ENCODE data around the gene STK32B. TPM values are rescaled to one million over a fixed set of nuclear protein-coding genes. Genes with fewer than 3 reads are reported as not detected.

Gene STK32B
- total RNA-seq, 4 donors from 2014 or later: 0.09 to 3.2 (median 0.38) TPM; not detected in 1

DNA sequence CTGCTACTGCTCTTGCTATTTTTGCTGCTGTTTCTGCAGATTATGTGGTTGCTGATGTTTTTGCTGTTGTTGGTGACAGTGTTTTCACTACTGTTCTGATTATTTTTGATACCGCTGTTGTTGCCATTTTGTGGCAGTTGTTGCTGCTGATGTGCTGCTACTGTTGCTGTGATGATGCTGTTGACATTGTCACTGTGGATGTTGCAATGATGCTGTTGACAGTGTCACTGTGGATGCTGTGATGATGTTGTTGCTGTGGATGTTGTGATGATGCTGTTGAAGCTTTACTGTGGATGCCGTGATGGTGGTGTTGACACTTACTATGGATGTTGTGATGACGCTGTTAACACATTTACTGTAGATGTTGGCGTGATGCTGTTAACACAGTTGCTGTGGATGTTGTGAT, 476.8 kb downstream of the STK32B start:
- Histone ChIP-seq H3K4me1 (peaks cover 0 to 16% (median 0%) of the 10 kb centered on the region in 3 donors), H3K27ac (no peak overlapping the region), H3K4me3 (no peak overlapping the region), H3K36me3 (peaks cover 0 to 12% (median 0%) of the 10 kb centered on the region in 3 donors), H3K27me3 (no peaks in the 10 kb centered on the region), H3K9me3 (no peaks in the 10 kb centered on the region)
- DNase-seq: no peak
- TF ChIP-seq CTCF (IDR thresholded peaks at IDR 0.05) (no peak), POLR2A (IDR thresholded peaks at IDR 0.05) (no peak)
- WGBS, 2 donors: 86 to 89% methylated on average over 3 to 4 of the region's 4 CpGs
- intact Hi-C loops (cut with DNase I): no loop called here

- DNase-seq: no peak
- Histone ChIP-seq H3K9me3 (peaks cover 0 to 7% (median 0%) of the 10 kb centered on the region in 3 donors), H3K27me3 (no peaks in the 10 kb centered on the region), H3K4me1 (no peaks in the 10 kb centered on the region), H3K4me3 (no peak overlapping the region), H3K27ac (no peak overlapping the region), H3K36me3 (peaks cover 0 to 17% (median 0%) of the 10 kb centered on the region in 3 donors)
- intact Hi-C loops (cut with DNase I): no loop called here
- WGBS, 2 donors: 77 to 84% methylated on average over 2 of the region's 2 CpGs
- TF ChIP-seq CTCF (IDR thresholded peaks at IDR 0.05): no peak
- TF ChIP-seq POLR2A (IDR thresholded peaks at IDR 0.05): no peak
Observed at GRCh38 chr4:5532100-5532499, 480.8 kb downstream of the STK32B start.

DNA sequence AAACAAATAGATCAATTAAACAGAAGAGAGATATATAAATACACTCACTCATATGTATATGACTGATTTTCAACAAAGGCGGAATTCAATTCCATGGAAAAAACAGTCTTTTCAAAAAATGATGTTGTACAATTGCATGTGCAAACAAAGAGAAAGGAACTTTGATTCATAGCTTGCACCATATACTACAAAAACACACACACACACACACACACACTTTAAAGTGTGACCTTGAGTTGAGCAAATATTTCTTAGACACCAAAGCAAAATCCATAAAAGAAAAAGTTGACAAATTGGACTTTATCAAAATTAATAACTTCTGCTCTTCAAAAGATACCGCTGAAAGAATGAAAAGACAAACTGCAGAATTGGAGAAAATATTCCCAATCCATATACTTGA, 488.3 kb downstream of the STK32B start:
- no peaks in the 10 kb centered on the region for H3K4me1 ChIP-seq
- no peak overlapping the region for H3K27ac ChIP-seq
- 61 to 78% methylated on average over 2 of the region's 2 CpGs for WGBS, 2 donors
- no peak for TF ChIP-seq POLR2A (IDR thresholded peaks at IDR 0.05)
- TF ChIP-seq CTCF (IDR thresholded peaks at IDR 0.05): no peak
- H3K27me3 ChIP-seq: no peaks in the 10 kb centered on the region
- H3K36me3 ChIP-seq: no peaks in the 10 kb centered on the region
- H3K4me3 ChIP-seq: no peak overlapping the region
- peaks cover 0 to 7% (median 0%) of the 10 kb centered on the region in 3 donors for H3K9me3 ChIP-seq
- intact Hi-C loops (cut with DNase I): no loop called here
- DNase-seq: no peak

DNA sequence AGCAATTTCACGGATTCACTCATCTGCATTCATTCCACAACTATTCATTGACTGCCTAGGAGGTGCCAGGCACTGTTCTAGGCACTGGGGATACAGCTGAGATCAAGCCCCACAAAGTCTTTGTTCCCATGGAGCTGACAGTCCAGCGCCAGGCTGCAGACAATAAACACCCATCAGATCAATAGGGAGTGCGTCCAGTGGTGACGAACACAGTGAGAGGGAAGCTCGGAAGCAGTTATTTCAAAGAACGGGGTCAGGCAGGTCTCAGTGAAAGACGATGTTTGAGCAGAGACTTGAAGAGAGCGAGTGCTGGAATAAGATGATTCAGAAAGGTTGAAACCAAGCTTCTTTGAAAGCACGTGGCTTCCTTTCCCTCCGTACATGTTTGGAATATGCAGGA, 489.9 kb downstream of the STK32B start:
- TF ChIP-seq CTCF (IDR thresholded peaks at IDR 0.05): no peak
- TF ChIP-seq POLR2A (IDR thresholded peaks at IDR 0.05): no peak
- DNase-seq: no peak
- WGBS, 2 donors: 80 to 89% methylated on average over 10 of the region's 10 CpGs
- no peak overlapping the region for H3K4me3 ChIP-seq
- H3K9me3 ChIP-seq: no peaks in the 10 kb centered on the region
- intact Hi-C loops (cut with DNase I): no loop called here
- H3K4me1 ChIP-seq: no peaks in the 10 kb centered on the region
- H3K36me3 ChIP-seq: no peaks in the 10 kb centered on the region
- H3K27ac ChIP-seq: no peak overlapping the region
- no peaks in the 10 kb centered on the region for H3K27me3 ChIP-seq

- no peak for TF ChIP-seq POLR2A (IDR thresholded peaks at IDR 0.05)
- TF ChIP-seq CTCF (IDR thresholded peaks at IDR 0.05): no peak
- 80 to 84% methylated on average over 6 of the region's 8 CpGs for WGBS, 2 donors
- intact Hi-C loops (cut with DNase I): no loop called here
Observed at GRCh38 chr4:5543681-5544080, 492.4 kb downstream of the STK32B start.

More at GRCh38 chr4:5543681-5544080, 492.4 kb downstream of the STK32B start:
- H3K4me1 ChIP-seq: no peaks in the 10 kb centered on the region
- H3K36me3 ChIP-seq: peaks cover 0 to 11% (median 0%) of the 10 kb centered on the region in 3 donors
- H3K4me3 ChIP-seq: no peak overlapping the region
- H3K27me3 ChIP-seq: no peaks in the 10 kb centered on the region
- H3K9me3 ChIP-seq: no peaks in the 10 kb centered on the region
- no peak for DNase-seq
- H3K27ac ChIP-seq: no peak overlapping the region
